H1 (cell line): ENCODE measurements around the gene RAB30. TPM values are rescaled to one million over a fixed set of nuclear protein-coding genes. Genes with fewer than 3 reads are reported as not detected.

Experiments used
- CTCF ChIA-PET: fragments of 300-600 bp; sonication (Branson Sonifier 250); formaldehyde crosslinking; loops from one replicate; lab custom pipeline; 2021; ENCODE audit not compliant: partially characterized antibody; lab: Charles Lee
- POLR2A ChIA-PET: fragments of 300-600 bp; sonication (Branson Sonifier 250); formaldehyde crosslinking; loops from one replicate; lab custom pipeline; 2021; ENCODE audit warnings: inconsistent platforms; ENCODE audit not compliant: partially characterized antibody; lab: Charles Lee
- DNase-seq, 2 experiments: peaks; one replicate each; pipeline versions ENCODE4 v3.0.0 to v3.0.0-alpha.2; 2010 to 2022; ENCODE audit warnings: low spot score in 2 of 2, low read depth in 1 of 2, mixed read lengths in 1 of 2
- FAIRE-seq: peaks from 2 replicates; lab custom pipeline; 2011; peaks lifted over from hg19 to GRCh38; lab: Jason Lieb, UNC
- H2AFZ ChIP-seq: 2 replicates; pipeline ENCODE4 v1.8.1; 2012; ENCODE audit warnings: low read length, inconsistent platforms
- H2AK5ac ChIP-seq: 2 replicates; pipeline ENCODE4 v1.6.1; 2013; ENCODE audit warnings: low read depth, low read length
- H2BK120ac ChIP-seq: replicated peaks from 2 replicates; pipeline ENCODE3; 2013; ENCODE audit warnings: low read depth, low read length, inconsistent platforms
- H2BK12ac ChIP-seq: 2 replicates; pipeline ENCODE4 v1.6.1; 2013; ENCODE audit warnings: low read depth, low read length
- H2BK15ac ChIP-seq: 2 replicates; pipeline ENCODE4 v1.6.1; 2013; ENCODE audit warnings: low read length
- H2BK20ac ChIP-seq: 2 replicates; pipeline ENCODE4 v1.6.1; 2013; ENCODE audit warnings: low read length
- H2BK5ac ChIP-seq: 2 replicates; pipeline ENCODE4 v1.6.1; 2013; ENCODE audit warnings: low read depth, low read length
- H3K14ac ChIP-seq: 2 replicates; pipeline ENCODE4 v1.6.1; 2013; ENCODE audit warnings: inconsistent platforms; ENCODE audit not compliant: insufficient read length
- H3K18ac ChIP-seq: 2 replicates; pipeline ENCODE4 v1.6.1; 2013; ENCODE audit warnings: low read length; ENCODE audit errors: extremely low read depth
- H3K23ac ChIP-seq: 2 replicates; pipeline ENCODE4 v1.6.1; 2013; ENCODE audit warnings: inconsistent platforms; ENCODE audit not compliant: insufficient read length
- H3K23me2 ChIP-seq: 2 replicates; pipeline ENCODE4 v1.6.1; 2013; ENCODE audit warnings: low read depth, low read length
- H3K27ac ChIP-seq: 2 replicates; pipeline ENCODE4 v1.6.1; 2011; ENCODE audit warnings: low read depth, low read length, inconsistent platforms
- H3K27me3 ChIP-seq, 4 experiments: replicated peaks in 1 of 4; 1 replicate in 1 of 4; 2 replicates in 3 of 4; pipeline versions ENCODE4 v1.6.1 to v1.8.1; 2011 to 2013; ENCODE audit warnings: low read length in 3 of 4, mild to moderate bottlenecking in 3 of 4, inconsistent platforms in 2 of 4, mixed read lengths in 2 of 4, moderate library complexity in 1 of 4; ENCODE audit not compliant: control insufficient read depth in 3 of 4, insufficient read depth in 3 of 4; ENCODE audit errors: extremely low read depth in 1 of 4
- H3K36me3 ChIP-seq, 4 experiments: 2 replicates each; pipeline versions ENCODE4 v1.6.1 to v1.8.1; 2011 to 2013; ENCODE audit warnings: mild to moderate bottlenecking in 4 of 4, low read length in 3 of 4, moderate library complexity in 2 of 4, control low read depth in 1 of 4, inconsistent platforms in 1 of 4; ENCODE audit not compliant: insufficient read depth in 4 of 4, control insufficient read depth in 2 of 4
- H3K4ac ChIP-seq: replicated peaks from 2 replicates; pipeline ENCODE3; 2013; ENCODE audit warnings: low read length, low read depth, mixed read lengths, inconsistent platforms; ENCODE audit not compliant: insufficient read length
- H3K4me1 ChIP-seq, 4 experiments: replicated peaks in 1 of 4; 1 replicate in 1 of 4; 2 replicates in 3 of 4; pipeline versions ENCODE4 v1.6.1 to v1.8.1; 2011 to 2013; ENCODE audit warnings: low read length in 3 of 4, inconsistent platforms in 2 of 4, mixed read lengths in 1 of 4; ENCODE audit not compliant: insufficient read depth in 4 of 4, control insufficient read depth in 3 of 4
- H3K4me2 ChIP-seq, 2 experiments: 2 replicates each; pipeline versions ENCODE4 v1.6.1 to v1.8.1; 2011 to 2013; ENCODE audit warnings: low read depth in 2 of 2, low read length in 2 of 2, control low read depth in 1 of 2, inconsistent platforms in 1 of 2, mild to moderate bottlenecking in 1 of 2; ENCODE audit not compliant: insufficient read depth in 1 of 2
- H3K4me3 ChIP-seq, 4 experiments: fragments of 200-600, 300-600 bp in 1 of 4; sonication (generic), shearing (Covaris generic), sonication (Bioruptor Twin) in 1 of 4; 2 replicates each; pipeline versions ENCODE4 v1.5.1 to v1.8.1; 2011 to 2016; ENCODE audit warnings: low read length in 4 of 4, low read depth in 3 of 4, control low read depth in 2 of 4, inconsistent platforms in 2 of 4, mild to moderate bottlenecking in 2 of 4, mixed read lengths in 1 of 4, moderate library complexity in 1 of 4; ENCODE audit not compliant: insufficient read depth in 2 of 4; ENCODE audit errors: extremely low read depth in 1 of 4
- H3K56ac ChIP-seq: replicated peaks from 2 replicates; pipeline ENCODE3; 2013; ENCODE audit warnings: low read depth, mild to moderate bottlenecking, mixed read lengths, low read length, inconsistent platforms; ENCODE audit not compliant: insufficient read length
- H3K79me1 ChIP-seq: 2 replicates; pipeline ENCODE4 v1.6.1; 2013; ENCODE audit warnings: low read depth, low read length, control low read depth
- H3K79me2 ChIP-seq, 2 experiments: 2 replicates each; pipeline versions ENCODE4 v1.6.1 to v1.8.1; 2012 to 2013; ENCODE audit warnings: low read length in 2 of 2, mild to moderate bottlenecking in 2 of 2, inconsistent platforms in 1 of 2; ENCODE audit not compliant: insufficient read depth in 2 of 2, control insufficient read depth in 1 of 2
- H3K9ac ChIP-seq, 4 experiments: replicated peaks in 1 of 4; 1 replicate in 1 of 4; 2 replicates in 3 of 4; pipeline versions ENCODE4 v1.6.1 to v1.8.1; 2011 to 2013; ENCODE audit warnings: low read depth in 3 of 4, low read length in 3 of 4, control low read depth in 2 of 4, mild to moderate bottlenecking in 2 of 4, moderate library complexity in 2 of 4, inconsistent platforms in 1 of 4; ENCODE audit errors: extremely low read depth in 1 of 4
- H3K9me3 ChIP-seq, 2 experiments: 2 replicates each; pipeline versions ENCODE4 v1.6.1 to v1.8.1; 2012 to 2013; ENCODE audit warnings: mild to moderate bottlenecking in 2 of 2, moderate library complexity in 2 of 2, control low read depth in 1 of 2, inconsistent platforms in 1 of 2, low read depth in 1 of 2, low read length in 1 of 2, mixed read lengths in 1 of 2; ENCODE audit not compliant: insufficient read depth in 2 of 2
- H4K20me1 ChIP-seq, 2 experiments: replicated peaks in 1 of 2; 2 replicates each; pipeline versions ENCODE3 to v1.8.1; 2011 to 2013; ENCODE audit warnings: inconsistent platforms in 2 of 2, low read length in 2 of 2, mild to moderate bottlenecking in 1 of 2; ENCODE audit not compliant: insufficient read depth in 2 of 2, control insufficient read depth in 1 of 2
- H4K5ac ChIP-seq: 2 replicates; pipeline ENCODE4 v1.6.1; 2013; ENCODE audit warnings: low read length, low read depth, mixed read lengths, inconsistent platforms; ENCODE audit not compliant: insufficient read length
- H4K8ac ChIP-seq: 2 replicates; pipeline ENCODE4 v1.8.0; 2013; ENCODE audit warnings: mild to moderate bottlenecking, moderate library complexity, low read length, inconsistent platforms; ENCODE audit not compliant: insufficient read depth; ENCODE audit errors: extremely low read depth
- H4K91ac ChIP-seq: replicated peaks from 2 replicates; pipeline ENCODE3; 2013; ENCODE audit warnings: low read length, mixed read lengths, inconsistent platforms; ENCODE audit not compliant: insufficient read length
- BCL11A ChIP-seq, 2 experiments: IDR thresholded peaks; one replicate each; pipeline ENCODE4 v1.6.1; 2011; ENCODE audit warnings: low read depth in 2 of 2, low read length in 2 of 2, mild to moderate bottlenecking in 2 of 2
- CHD2 ChIP-seq: IDR thresholded peaks from 2 replicates; pipeline ENCODE4 v1.6.1; 2012; ENCODE audit warnings: low read length, improper control_type of control experiment
- CREB1 ChIP-seq: IDR thresholded peaks from 2 replicates; pipeline ENCODE4 v1.6.1; 2012; ENCODE audit warnings: inconsistent platforms
- FOSL1 ChIP-seq: IDR thresholded peaks from 2 replicates; pipeline ENCODE4 v1.6.1; 2011; ENCODE audit warnings: mild to moderate bottlenecking, low read depth, low read length, moderate library complexity; ENCODE audit not compliant: insufficient read depth
- KDM1A ChIP-seq: fragments of 200-600, 300-600 bp; sonication (generic); IDR thresholded peaks from 2 replicates; pipeline ENCODE4 v1.7.1; 2016; ENCODE audit warnings: mild to moderate bottlenecking, low read length, borderline replicate concordance
- KDM4A ChIP-seq: IDR thresholded peaks from one replicate; pipeline ENCODE4 v1.7.1; 2012; ENCODE audit warnings: low read depth, mild to moderate bottlenecking, moderate library complexity, low read length, inconsistent platforms; ENCODE audit not compliant: severe bottlenecking
- KDM5A ChIP-seq: fragments of 200-600 bp; IDR thresholded peaks from 2 replicates; pipeline ENCODE4 v1.7.1; 2012; ENCODE audit warnings: mild to moderate bottlenecking, low read length, inconsistent platforms, mixed read lengths
- MAFK ChIP-seq: IDR thresholded peaks from 2 replicates; pipeline ENCODE4 v1.6.1; 2012; ENCODE audit warnings: low read depth, mild to moderate bottlenecking, improper control_type of control experiment, low read length
- SAP30 ChIP-seq: fragments of 300-600 bp; sonication (generic); IDR thresholded peaks from 2 replicates; pipeline ENCODE4 v1.7.1; 2012; ENCODE audit warnings: low read length, moderate library complexity, mild to moderate bottlenecking, inconsistent platforms; ENCODE audit not compliant: insufficient read depth, insufficient replicate concordance
- SIX5 ChIP-seq: IDR thresholded peaks from 2 replicates; pipeline ENCODE4 v1.6.1; 2011; ENCODE audit warnings: mild to moderate bottlenecking, low read depth, low read length
- TEAD4 ChIP-seq: IDR thresholded peaks from 2 replicates; pipeline ENCODE4 v1.6.1; 2012; ENCODE audit warnings: low read depth, low read length, inconsistent platforms, mixed read lengths
- WGBS, 2 experiments: shearing (Covaris generic) in 1 of 2; methylation state at CpG; one replicate each; pipeline versions ENCODE4 v1.1.6 to v1.1.7; 2013 to 2015; ENCODE audit warnings: low lambda C conversion rate in 2 of 2, mixed read lengths in 2 of 2, inconsistent platforms in 1 of 2, low coverage in 1 of 2, missing lambda C conversion rate in 1 of 2; ENCODE audit not compliant: insufficient replicate concordance in 2 of 2, insufficient coverage in 1 of 2, insufficient read length in 1 of 2; ENCODE audit errors: extremely low coverage in 1 of 2, missing lambda C conversion rate in 1 of 2; 5-methylcytosine and 5-hydroxymethylcytosine counted together
- polyA plus RNA-seq, 7 experiments: library from polyadenylated mRNA; depleted of rRNA in 3 of 7; stranded (reverse) in 5 of 7; unstranded in 2 of 7; fragments of >200 nt in 5 of 7; fragments of 200-250 nt in 2 of 7; gene quantifications; 1 replicate in 5 of 7; 2 replicates in 1 of 7; 4 replicates in 1 of 7; pipeline versions ENCODE4 v1.2.1 to v1.2.3, GENCODE V29; 2011 to 2013; ENCODE audit warnings: missing spikeins in 2 of 7, mixed read lengths in 2 of 7
- total RNA-seq: library from RNA; stranded (reverse); fragmentation: NEBNext Ultra II Directional; extraction: Animal tissue kit (Norgen Biotek cat#: 25700); gene quantifications from 2 replicates; pipeline ENCODE4 v1.2.1, GENCODE V29; 2021

Gene RAB30
- total and polyA plus RNA-seq, 2 of the 8 experiments (the other 6 are each of a cell fraction or from before 2014, with no cell fraction given), result 1.6 to 11.7 TPM

GRCh38 chr11:83023410-83023809 is 48.3 kb downstream of the RAB30 start:
- no peaks in the 10 kb centered on the region for H3K23me2 ChIP-seq
- H3K4me2 ChIP-seq, result no peak overlapping the region
- no peaks in the 10 kb centered on the region for H3K79me1 ChIP-seq
- H4K91ac ChIP-seq, result no peak overlapping the region
- H3K27ac ChIP-seq, result no peak overlapping the region
- H2BK15ac ChIP-seq, result no peak overlapping the region
- H4K20me1 ChIP-seq, result peaks cover 0 to 2% of the 10 kb centered on the region in 2 experiments
- no peak overlapping the region for H2BK12ac ChIP-seq
- TF ChIP-seq KDM4A (no peak), BCL11A (IDR thresholded peaks at IDR 0.05; ENCODE audit: low read depth in 2 of 2, low read length in 2 of 2) (no peak), SAP30 (no peak), MAFK (no peak), FOSL1 (no peak), KDM1A (no peak), SIX5 (no peak), KDM5A (no peak), CHD2 (no peak), CREB1 (no peak), TEAD4 (no peak)
- no peaks in the 10 kb centered on the region for H3K36me3 ChIP-seq
- H3K14ac ChIP-seq, result no peak overlapping the region
- no peak overlapping the region for H2AFZ ChIP-seq
- H3K56ac ChIP-seq, result no peak overlapping the region
- FAIRE-seq (no peak), DNase-seq (no peak)
- no peak overlapping the region for H3K4ac ChIP-seq
- H3K27me3 ChIP-seq, result no peaks in the 10 kb centered on the region
- H3K9me3 ChIP-seq, result no peaks in the 10 kb centered on the region
- no peaks in the 10 kb centered on the region; a peak in 1 of 4 replicates for H3K79me2 ChIP-seq
- H4K8ac ChIP-seq, result no peak overlapping the region
- H3K18ac ChIP-seq, result no peak overlapping the region
- H4K5ac ChIP-seq, result no peak overlapping the region
- H3K4me1 ChIP-seq, result peaks cover 0 to 9% (median 7%) of the 10 kb centered on the region in 4 experiments; a peak in 4 of 7 replicates
- H2BK20ac ChIP-seq, result no peak overlapping the region
- no peak overlapping the region for H3K4me3 ChIP-seq
- no peak overlapping the region for H2BK5ac ChIP-seq
- POLR2A ChIA-PET, result no interaction called here
- H3K9ac ChIP-seq, result no peak overlapping the region
- no peak overlapping the region for H2BK120ac ChIP-seq
- H2AK5ac ChIP-seq, result no peak overlapping the region
- CTCF ChIA-PET, result interaction anchor here (1.2 kb wide), 1 partner anchor 12 kb away, joined by 3 read pairs; no protein-coding TSS in a partner anchor
- WGBS, 2 experiments, result 82% methylated on average over 4 of the region's 4 CpGs; no CpG with 5 or more reads in 1 of the 2 experiments
- H3K23ac ChIP-seq, result no peak overlapping the region
